GM18505 (cell line): Measurements from ENCODE around the gene RXRA.

ENCODE experiments used
- ATAC-seq: cut with Tn5 transposase; IDR thresholded peaks from one replicate; pipeline ENCODE4 v1.9.1; 2021; ENCODE audit not compliant: unreplicated experiment
- POLR2A ChIP-seq: IDR thresholded peaks from 4 replicates; pipeline ENCODE4 v1.6.1; 2011; ENCODE audit warnings: borderline replicate concordance; ENCODE audit not compliant: insufficient read depth, insufficient read length; ENCODE audit errors: extremely low read depth

The RXRA gene

DNA sequence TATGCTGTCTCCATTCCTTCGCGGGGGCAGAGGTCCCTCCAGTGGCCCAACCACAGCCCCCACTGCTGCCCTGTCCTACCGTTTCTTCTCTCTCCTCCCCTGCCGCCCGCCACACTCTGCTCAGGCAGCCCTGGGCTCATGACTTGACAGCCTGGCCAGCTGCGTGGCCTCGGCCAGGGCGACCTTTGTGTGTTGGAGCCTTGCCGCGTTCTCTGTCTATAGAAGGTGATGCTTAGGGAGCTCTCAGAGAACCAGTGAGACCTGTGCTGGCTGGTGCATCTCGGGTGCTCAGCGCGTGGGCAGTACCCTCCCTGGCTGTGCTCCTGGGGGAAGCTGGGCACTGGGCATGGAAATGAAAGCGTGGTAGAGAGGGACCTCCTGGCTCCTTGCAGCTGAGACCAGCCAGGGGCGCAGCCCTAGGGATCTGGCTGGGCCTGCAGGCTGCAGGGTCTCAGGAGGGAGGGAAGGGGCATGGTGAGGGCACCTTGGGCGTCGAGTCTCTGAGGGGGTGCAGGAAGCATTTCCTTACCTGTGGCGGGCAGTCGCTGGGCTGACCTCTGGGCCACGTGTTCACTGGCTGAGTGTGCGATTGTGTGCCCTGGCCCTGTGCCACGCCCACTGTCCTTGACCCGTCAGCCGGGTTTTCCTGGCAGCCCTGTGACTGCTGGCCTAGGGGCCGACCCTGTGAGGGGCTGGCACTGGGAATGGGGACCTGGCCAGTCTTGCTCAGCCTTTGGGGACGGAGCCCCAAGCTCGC, 50.3 kb downstream of the RXRA start:
- ATAC-seq: no peak
- no peak for TF ChIP-seq POLR2A

DNA sequence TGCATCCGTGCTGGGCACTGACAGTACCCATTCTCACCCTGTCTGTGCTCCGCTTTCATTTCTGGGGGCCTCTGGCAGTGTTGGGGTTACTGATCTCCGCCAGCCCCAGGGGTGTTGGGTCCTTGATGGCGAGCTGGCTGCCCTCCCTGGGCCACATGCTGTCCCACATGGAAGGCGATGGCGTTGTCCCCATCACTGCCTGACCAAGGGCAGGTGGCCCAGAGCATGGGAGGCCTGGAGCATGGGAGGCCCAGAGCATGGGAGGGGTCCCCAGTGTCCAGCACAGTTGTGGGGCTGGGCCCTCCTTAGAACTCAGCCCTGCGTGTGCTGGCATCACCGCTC, 50.9 kb downstream of the RXRA start:
- no peak for TF ChIP-seq POLR2A
- ATAC-seq: no peak

DNA sequence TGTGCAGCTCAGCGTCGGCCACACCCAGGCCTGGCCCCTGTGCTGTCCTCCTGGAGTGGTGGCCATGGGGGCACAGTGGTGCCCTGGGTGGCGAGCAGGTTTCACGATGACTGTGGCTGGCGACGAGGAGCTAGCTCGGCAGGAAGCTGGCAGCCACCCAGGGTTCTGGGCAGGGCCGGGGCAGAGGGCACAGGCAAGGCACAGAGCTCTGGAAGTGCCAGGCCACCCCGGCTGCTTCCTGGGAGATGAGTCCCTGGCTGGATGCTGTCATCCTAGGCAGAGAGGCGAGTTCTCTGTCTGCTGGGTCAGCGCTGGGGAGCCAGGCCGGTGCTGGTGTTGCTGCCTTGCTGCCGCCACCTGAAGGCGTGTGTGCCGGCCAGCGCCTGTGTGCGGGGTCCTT, 51.7 kb downstream of the RXRA start:
- no peak for ATAC-seq
- TF ChIP-seq POLR2A: no peak

DNA sequence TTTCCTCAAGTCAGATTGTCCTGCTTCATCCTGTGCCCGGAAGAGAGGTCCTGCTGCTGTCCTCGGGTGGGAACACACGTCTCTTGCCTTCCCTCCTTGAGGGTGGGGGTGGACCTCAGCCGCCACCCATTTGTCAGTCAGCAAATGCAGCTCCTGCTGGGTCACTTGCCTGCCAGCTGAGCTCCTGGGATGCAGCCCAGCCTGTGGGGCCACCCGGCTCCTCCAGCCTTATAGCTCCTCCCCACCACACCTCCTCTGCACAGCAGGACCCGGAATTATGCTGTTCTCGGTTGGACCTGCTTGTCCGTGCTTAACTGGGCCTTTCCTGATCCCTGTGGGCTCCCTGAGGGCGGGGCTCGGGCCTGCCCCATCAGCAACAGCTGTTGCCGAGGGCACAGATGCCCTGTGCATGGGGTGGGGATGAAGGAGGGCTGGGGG, 52.7 kb downstream of the RXRA start:
- no peak for ATAC-seq
- no peak for TF ChIP-seq POLR2A

DNA sequence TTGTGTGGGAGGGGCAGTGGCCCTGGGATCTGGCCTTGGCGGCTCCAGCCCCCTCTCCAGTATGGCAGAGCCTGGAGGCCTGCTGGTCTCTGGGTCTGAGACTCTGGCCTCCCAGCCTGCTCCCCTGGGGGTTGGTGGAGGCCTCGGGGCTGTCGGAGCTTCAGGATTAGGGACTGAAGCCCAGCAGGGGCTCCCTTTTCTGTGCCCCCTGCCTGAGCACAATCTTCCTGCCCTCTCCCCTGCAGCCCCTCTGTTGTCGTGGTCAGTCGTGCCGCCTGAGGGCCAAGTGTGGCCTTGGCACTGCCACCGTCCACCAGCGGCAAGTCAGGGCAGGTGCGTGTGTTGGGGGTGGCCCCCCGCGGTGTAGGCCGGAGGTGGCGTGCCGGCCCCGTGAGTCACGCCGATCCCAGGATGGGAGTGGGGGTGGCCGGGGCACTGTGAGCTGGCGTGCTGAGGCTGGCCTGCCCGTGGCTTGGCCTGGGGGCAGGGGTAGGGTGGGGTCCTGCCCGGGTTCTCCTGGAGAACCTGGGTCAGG, 53.6 kb downstream of the RXRA start:
- ATAC-seq: no peak
- TF ChIP-seq POLR2A: no peak

DNA sequence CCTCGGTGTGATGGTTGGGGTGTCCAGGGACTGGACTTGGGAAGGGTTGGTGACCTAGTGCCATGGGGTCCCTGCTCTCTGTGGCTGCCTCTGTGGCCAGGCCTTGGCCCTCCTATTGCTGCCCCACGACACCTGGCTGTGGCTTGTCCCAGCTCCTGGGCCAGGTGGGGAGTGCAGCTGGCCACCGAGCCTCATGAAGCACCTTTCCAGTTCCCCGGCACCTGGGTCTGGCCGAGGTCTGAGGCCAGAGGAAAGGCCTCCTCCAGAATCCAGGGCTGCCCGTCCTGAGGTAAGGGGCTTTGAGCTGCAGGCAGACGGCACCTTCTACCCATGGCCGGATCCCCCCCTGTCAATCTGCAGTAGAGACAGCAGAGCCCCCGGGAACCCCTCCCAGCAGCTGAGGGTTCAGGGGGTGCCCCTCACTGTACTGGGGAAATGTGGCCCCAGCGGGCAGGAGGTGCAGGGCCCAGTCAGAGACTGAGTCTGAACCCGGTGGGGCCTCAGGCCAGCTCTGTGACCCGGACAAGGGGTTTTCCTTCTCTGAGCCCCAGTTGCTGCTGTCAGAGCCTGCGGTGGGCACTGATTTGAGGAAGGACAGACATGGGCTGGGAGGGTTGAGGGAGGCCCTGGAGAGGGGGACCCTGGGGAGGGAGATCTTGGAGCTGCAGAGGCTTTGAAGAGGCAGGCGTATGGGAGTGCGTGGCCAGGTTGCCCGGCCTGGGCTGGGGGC, 54.5 kb downstream of the RXRA start:
- no peak for TF ChIP-seq POLR2A
- no peak for ATAC-seq

DNA sequence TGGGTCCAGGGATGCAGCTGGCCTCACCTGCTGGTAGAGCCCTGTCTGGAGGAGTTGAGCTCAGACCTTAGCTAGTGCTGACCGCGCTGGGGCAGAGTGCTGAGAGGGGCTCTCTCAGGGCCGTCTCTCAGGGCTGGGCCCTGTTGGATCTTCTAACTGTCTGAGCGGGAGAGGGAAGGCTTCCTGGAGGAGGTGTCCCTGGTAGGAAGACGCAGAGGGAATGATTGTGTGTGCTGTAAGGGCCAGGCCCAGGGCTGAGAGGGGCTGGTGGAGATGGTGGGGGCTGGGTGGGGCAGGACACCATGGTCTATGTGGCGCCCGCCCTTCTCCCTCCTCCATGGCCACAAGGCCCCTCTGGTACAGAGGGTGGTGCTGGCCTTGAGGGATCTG, 55.0 kb downstream of the RXRA start:
- no peak for TF ChIP-seq POLR2A
- ATAC-seq: no peak

DNA sequence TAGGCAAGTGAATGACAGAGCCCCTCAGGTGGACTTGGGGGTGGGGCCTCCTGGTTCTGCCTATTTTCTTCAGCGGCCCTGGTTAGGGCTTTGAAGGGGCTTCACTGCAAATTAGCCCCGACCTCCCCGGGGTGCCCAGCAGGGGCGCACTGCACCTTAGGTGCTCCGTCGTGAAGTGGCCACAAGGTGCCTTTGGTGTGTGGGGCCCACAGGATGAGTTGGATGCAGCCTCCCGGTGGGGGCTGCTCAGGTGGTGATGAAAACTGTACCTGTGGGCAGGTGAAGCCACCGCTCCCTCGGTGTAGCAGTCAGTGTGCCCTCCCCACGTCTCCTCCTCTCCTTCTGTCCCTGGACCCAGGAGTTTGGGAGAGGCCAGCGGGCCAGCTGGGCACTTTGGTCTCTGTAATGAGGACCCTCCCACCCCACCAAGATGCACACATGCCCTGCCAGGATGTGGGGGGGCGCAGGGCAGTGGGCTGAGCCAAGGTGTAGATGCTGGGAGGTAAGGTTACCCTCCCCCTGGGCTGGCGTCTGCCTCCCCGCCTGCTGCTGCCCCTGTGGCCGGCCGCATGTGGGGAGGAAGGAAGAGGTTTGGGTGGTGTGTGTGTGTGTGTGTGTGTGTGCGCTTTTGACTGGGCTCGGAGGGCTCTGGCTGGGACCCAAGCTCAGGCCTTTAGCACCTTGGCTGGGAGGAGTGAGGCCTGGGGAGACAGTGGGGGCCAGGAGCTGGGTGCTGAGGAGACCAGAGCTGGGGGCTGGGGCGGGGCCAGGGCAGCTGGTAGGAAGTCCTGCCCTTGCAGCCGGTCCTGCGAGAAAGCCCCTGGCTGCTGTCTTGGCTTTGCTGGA, 55.6 kb downstream of the RXRA start:
- no peak for TF ChIP-seq POLR2A
- no peak for ATAC-seq

DNA sequence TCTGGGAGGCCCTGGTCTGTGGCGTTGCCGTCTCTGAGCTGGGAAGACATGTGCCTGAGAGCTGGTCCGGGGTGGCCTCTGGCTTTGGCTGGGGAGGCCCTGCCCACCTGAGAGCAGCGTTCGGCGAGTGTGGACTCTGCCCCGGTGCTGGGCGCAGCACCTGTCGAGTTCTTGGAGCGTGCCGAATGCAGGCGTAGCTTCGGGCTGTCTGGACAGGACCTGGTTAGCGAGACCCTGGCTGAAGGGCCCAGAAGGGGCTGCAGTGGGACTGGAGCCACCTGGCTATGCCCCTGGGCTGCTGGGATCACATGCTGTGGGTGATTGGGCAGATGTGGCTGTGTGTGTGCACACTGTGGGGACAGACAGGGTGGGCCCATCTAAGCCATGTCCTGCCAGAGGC, 56.5 kb downstream of the RXRA start:
- TF ChIP-seq POLR2A: no peak
- no peak for ATAC-seq

DNA sequence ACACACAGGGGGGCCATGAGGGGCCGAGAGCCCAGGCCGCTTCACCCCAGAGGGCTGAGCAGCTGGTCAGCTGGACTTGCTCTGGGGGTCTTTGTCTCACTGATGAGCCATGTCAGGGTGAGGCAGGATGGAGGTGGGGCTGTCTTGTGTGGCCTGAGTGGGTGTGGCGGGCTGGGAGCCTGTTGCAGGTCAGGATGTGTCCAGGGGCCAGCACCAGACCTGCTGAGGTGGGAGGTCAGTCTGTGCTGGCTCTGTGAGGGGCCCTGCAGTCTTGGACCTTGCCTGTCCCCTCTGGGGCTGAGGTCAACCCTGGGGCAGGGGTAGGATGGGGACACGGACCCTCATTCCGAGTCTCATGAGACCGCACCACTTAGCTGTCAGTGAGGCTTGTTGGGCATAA, 56.9 kb downstream of the RXRA start:
- no peak for ATAC-seq
- TF ChIP-seq POLR2A: no peak

DNA sequence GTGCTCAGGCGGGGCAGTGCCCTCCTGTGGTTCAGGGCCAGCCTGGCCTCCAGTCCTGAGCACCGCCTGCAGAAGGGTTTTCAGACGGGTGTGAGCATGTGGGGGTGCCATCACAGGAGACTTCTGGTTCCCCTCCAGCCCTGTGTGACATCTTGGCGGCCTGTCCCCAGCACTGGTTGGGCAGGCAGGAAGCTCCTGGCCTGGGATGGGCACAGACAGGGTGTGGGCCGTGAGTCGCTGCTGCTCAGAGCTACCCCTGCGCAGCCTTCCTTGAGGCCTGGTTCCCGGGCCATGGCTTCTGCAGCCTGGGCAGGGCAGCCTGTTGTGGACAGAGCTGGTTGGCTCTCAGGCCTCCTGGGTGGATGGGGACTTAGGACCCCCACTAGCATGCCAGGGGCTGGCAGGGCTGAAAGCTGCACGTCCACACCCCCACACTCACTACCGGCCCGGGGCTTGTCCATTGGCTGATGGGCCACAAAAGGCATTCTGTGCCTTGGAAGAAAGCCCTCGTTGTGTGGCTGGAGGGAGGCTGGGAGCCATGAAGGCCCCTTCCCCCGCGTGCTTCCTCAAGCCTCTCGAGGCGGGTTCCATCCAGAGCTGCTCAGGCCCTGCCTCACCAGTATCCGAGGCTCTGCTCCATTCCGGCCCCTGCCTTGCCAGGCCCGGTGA, 58.7 kb downstream of the RXRA start:
- ATAC-seq: no peak
- no peak for TF ChIP-seq POLR2A

DNA sequence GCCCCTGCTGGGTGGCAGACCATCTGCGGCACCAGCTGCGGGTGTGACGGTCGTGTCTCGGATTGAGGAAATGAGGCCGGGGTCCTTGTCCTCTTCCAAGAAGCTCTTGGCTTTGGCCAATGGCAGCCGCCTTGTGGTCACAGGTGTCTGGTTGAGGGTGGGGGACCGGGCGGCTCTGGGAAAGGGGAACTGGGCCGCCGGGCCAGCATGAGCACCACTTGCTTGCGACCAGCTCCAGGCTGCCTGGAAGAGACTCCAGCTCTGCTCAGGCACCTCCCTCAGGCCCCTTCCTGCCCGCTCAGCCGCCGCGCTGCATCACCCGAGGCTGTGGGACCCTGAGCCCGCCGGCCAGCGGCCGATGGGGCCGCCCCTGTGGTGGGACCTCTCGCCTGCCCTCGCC, 59.7 kb downstream of the RXRA start:
- TF ChIP-seq POLR2A: no peak
- ATAC-seq: no peak

DNA sequence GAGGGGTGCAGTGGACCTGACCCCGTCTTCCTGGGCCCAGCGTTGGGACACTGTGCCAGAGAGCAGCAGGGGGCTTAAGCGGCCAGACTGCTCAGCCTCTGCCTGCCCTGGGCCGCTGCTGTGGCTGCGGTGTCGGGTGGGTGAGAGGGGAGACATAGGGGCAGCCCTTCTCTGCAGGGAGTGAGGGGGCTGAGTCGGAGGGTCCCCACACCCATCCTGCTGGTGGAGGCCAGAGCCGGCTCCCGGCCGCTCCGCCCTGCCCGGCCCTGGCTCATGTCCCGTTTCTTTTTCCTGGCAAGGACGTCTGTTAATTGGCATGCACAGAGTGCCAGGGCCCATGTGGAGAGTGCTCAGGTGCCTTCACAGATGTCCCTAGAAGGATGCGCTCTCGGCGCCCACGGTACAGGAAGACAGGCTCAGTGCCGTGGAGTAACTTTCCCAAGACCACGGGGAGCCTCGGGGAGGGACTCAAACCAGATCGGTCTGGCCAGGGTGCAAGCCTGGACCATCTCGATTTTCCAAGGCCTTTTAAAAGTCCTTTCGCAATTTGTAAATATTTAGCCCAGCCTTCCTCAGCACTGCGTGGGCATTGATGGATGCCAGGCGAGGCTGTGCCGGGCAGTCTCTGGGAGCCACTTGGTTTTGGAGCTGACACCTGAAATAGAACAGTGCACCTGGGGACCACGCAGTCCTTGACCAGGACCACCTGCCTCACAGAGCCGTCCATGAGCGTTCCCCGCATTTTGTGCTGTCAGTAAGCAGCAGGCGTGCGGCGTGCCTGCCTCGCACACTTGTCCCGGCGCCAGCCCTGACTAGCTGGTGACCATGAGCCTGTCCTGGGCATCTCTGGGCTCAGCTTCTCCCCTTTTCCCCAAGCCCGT, 60.9 kb downstream of the RXRA start:
- ATAC-seq: no peak
- no peak for TF ChIP-seq POLR2A

DNA sequence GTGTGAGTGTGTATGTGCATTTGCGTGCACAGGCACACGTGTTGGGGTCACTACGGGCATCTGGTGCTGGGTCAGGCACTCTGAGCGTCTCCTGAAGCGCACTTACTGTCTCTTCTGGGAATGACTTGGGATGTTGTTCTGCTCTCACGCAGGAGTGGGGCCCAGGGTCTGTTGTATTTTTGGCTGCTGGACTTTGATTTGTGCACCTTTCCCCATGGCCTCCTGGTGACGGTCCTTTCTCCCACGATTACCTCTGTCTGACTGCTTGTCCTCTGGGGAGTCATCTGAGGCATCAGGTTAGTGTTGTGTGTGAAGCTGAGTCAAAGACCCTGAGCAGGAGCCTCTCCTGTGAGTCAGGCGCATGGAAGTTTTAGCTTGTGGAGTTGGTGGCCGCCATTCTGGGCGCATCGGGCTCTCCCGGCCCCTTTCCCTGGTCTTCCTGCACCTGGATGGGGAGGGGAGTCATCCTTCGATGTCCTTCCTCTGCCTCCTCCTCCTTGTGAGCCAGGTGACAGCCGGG, 62.1 kb downstream of the RXRA start:
- no peak for ATAC-seq
- no peak for TF ChIP-seq POLR2A
